Endothelial cell of umbilical vein (primary cell): ENCODE measurements around the gene PLXDC1. TPM values are rescaled to one million over a fixed set of nuclear protein-coding genes. Genes with fewer than 3 reads are reported as not detected.

Experiments used
- BruUV-seq: library from RNA; stranded (reverse); fragments of 400-500 nt; replicated peaks from 2 replicates; lab custom pipeline; 2021; lab: Mats Ljungman, UMichigan
- CTCF ChIA-PET: fragments of 300-600, 350-600 bp; sonication (Branson Sonifier 250); formaldehyde crosslinking; loops from one replicate; lab custom pipeline; 2021; ENCODE audit warnings: antibody characterized with exemption, inconsistent platforms; lab: Charles Lee
- POLR2A ChIA-PET: fragments of 300-600, 350-600 bp; sonication (Branson Sonifier 250); formaldehyde crosslinking; loops from one replicate; lab custom pipeline; 2021; ENCODE audit warnings: antibody characterized with exemption, inconsistent platforms; lab: Charles Lee
- DNase-seq: peaks from one replicate; pipeline ENCODE4 v3.0.0-alpha.2; 2011; ENCODE audit warnings: low read depth, low spot score
- FAIRE-seq: peaks from 2 replicates; lab custom pipeline; 2011; peaks lifted over from hg19 to GRCh38; lab: Jason Lieb, UNC
- H2AFZ ChIP-seq: 2 replicates; pipeline ENCODE4 v1.6.0; 2012; ENCODE audit warnings: low read depth, low read length, control low read depth, inconsistent platforms
- H3K27ac ChIP-seq: 2 replicates; pipeline ENCODE4 v1.5.1; 2011; ENCODE audit warnings: low read depth, mild to moderate bottlenecking, control low read depth, low read length, moderate library complexity; ENCODE audit not compliant: insufficient read depth
- H3K27me3 ChIP-seq, 2 experiments: 2 replicates each; pipeline versions ENCODE4 v1.6.0 to v1.6.1; 2011; ENCODE audit warnings: low read length in 2 of 2, mixed read lengths in 1 of 2; ENCODE audit not compliant: control insufficient read depth in 2 of 2, insufficient read depth in 2 of 2
- H3K36me3 ChIP-seq, 2 experiments: 2 replicates in 1 of 2; 3 replicates in 1 of 2; pipeline ENCODE4 v1.5.1; 2011; ENCODE audit warnings: low read length in 2 of 2, mild to moderate bottlenecking in 1 of 2, moderate library complexity in 1 of 2; ENCODE audit not compliant: control insufficient read depth in 2 of 2, insufficient read depth in 2 of 2; ENCODE audit errors: extremely low read depth in 1 of 2
- H3K4me1 ChIP-seq: 3 replicates; pipeline ENCODE4 v1.5.1; 2011; ENCODE audit warnings: mild to moderate bottlenecking, low read length; ENCODE audit not compliant: control insufficient read depth, insufficient read depth; ENCODE audit errors: extremely low read depth
- H3K4me2 ChIP-seq: 2 replicates; pipeline ENCODE4 v1.6.1; 2011; ENCODE audit warnings: low read length, control low read depth, mixed read lengths; ENCODE audit not compliant: insufficient read depth
- H3K4me3 ChIP-seq, 3 experiments: fragments of 200-600 bp in 1 of 3; sonication (generic), shearing (Covaris generic) in 1 of 3; replicated peaks in 1 of 3; 2 replicates each; pipeline ENCODE4 v1.5.1; 2011 to 2016; ENCODE audit warnings: control low read depth in 3 of 3, low read length in 3 of 3, mild to moderate bottlenecking in 2 of 3, inconsistent platforms in 1 of 3, low read depth in 1 of 3, moderate library complexity in 1 of 3; ENCODE audit not compliant: insufficient read depth in 1 of 3
- H3K79me2 ChIP-seq: 2 replicates; pipeline ENCODE4 v1.6.0; 2012; ENCODE audit warnings: low read length, inconsistent platforms; ENCODE audit not compliant: control insufficient read depth, insufficient read depth
- H3K9ac ChIP-seq: replicated peaks from 2 replicates; pipeline ENCODE3; 2011; ENCODE audit warnings: low read length, control low read depth; ENCODE audit not compliant: insufficient read depth; ENCODE audit errors: extremely low read depth
- H3K9me1 ChIP-seq: replicated peaks from 3 replicates; pipeline ENCODE4 v1.6.0; 2011; ENCODE audit warnings: mild to moderate bottlenecking, low read length; ENCODE audit not compliant: control insufficient read depth, insufficient read depth; ENCODE audit errors: extremely low read depth
- H3K9me3 ChIP-seq: replicated peaks from 2 replicates; pipeline ENCODE4 v1.5.1; 2012; ENCODE audit warnings: low read length, inconsistent platforms; ENCODE audit not compliant: control insufficient read depth, insufficient read depth
- H4K20me1 ChIP-seq: replicated peaks from 2 replicates; pipeline ENCODE3; 2011; ENCODE audit warnings: mild to moderate bottlenecking, low read length; ENCODE audit not compliant: control insufficient read depth, insufficient read depth; ENCODE audit errors: extremely low read depth
- CTCF ChIP-seq, 2 donors: IDR thresholded peaks; 1 replicate in 1 of 2; 2 replicates in 1 of 2; pipeline ENCODE4 v1.5.1; 2011; ENCODE audit warnings: low read length in 2 of 2, mild to moderate bottlenecking in 2 of 2, moderate library complexity in 2 of 2, control low read depth in 1 of 2, inconsistent platforms in 1 of 2, low read depth in 1 of 2; ENCODE audit not compliant: insufficient read depth in 1 of 2; ENCODE audit errors: extremely low read depth in 1 of 2
- EZH2 ChIP-seq: IDR thresholded peaks from 2 replicates; pipeline ENCODE4 v1.6.1; 2012; ENCODE audit warnings: borderline replicate concordance, low read depth, mild to moderate bottlenecking, moderate library complexity, low read length, inconsistent platforms; ENCODE audit not compliant: severe bottlenecking
- FOS ChIP-seq: IDR thresholded peaks from 2 replicates; pipeline ENCODE4 v1.6.1; 2011; ENCODE audit warnings: mild to moderate bottlenecking, low read length, moderate library complexity, borderline replicate concordance; ENCODE audit not compliant: insufficient read depth
- GATA2 ChIP-seq: IDR thresholded peaks from 2 replicates; pipeline ENCODE4 v1.7.0; 2011; ENCODE audit warnings: low read depth, mild to moderate bottlenecking, moderate library complexity, mixed read lengths, low read length; ENCODE audit not compliant: insufficient read length, insufficient read depth
- JUN ChIP-seq: IDR thresholded peaks from 2 replicates; pipeline ENCODE4 v1.6.1; 2011; ENCODE audit warnings: borderline replicate concordance, low read depth; ENCODE audit not compliant: insufficient read length, insufficient read depth
- MAX ChIP-seq: IDR thresholded peaks from 2 replicates; pipeline ENCODE4 v1.6.1; 2011; ENCODE audit not compliant: insufficient read depth, insufficient read length
- MYC ChIP-seq: IDR thresholded peaks from one replicate; pipeline ENCODE4 v1.6.1; 2011; ENCODE audit warnings: mild to moderate bottlenecking, low read depth, low read length
- POLR2A ChIP-seq: IDR thresholded peaks from 2 replicates; pipeline ENCODE4 v1.6.1; 2012; ENCODE audit warnings: low read depth, mild to moderate bottlenecking, control low read depth, low read length
- POLR2AphosphoS5 ChIP-seq: IDR thresholded peaks from 2 replicates; pipeline ENCODE4 v1.6.1; 2012; ENCODE audit warnings: low read depth, mild to moderate bottlenecking, control low read depth, low read length, moderate library complexity; ENCODE audit not compliant: insufficient read depth
- dilution Hi-C: fragments of 300-500 bp; cut with MboI; formaldehyde crosslinking; loops from one replicate; pipeline ENCODE4 v1.15.0; 2019; ENCODE audit warnings: low sequenced_read_pairs; ENCODE audit not compliant: extremely low pct_ligation_motif_present
- intact Hi-C: fragments of 100-400 bp; cut with micrococcal nuclease; formaldehyde crosslinking; loops from one replicate; pipeline ENCODE4 v1.10.0; 2022
- polyA plus RNA-seq, 4 experiments: library from polyadenylated mRNA; depleted of rRNA in 3 of 4; stranded (reverse) in 3 of 4; unstranded in 1 of 4; fragments of >200 nt; gene quantifications; 2 replicates each; pipeline versions ENCODE4 v1.2.1 to v1.2.3, GENCODE V29; 2011 to 2012; ENCODE audit warnings: missing spikeins in 1 of 4
- total RNA-seq: library from RNA; stranded (reverse); gene quantifications from 2 replicates; pipeline ENCODE4 v1.2.3, GENCODE V29; 2021

Gene PLXDC1
- total and polyA plus RNA-seq, 2 donors (not counting 3 experiments of a cell fraction or from before 2014, with no cell fraction given), result 0.03 TPM; not detected in 1

- Histone ChIP-seq H3K9me1 (no peaks in the 10 kb centered on the region), H4K20me1 (no peaks in the 10 kb centered on the region), H3K79me2 (no peaks in the 10 kb centered on the region), H2AFZ (no peak overlapping the region), H3K4me1 (no peaks in the 10 kb centered on the region), H3K9me3 (no peaks in the 10 kb centered on the region), H3K36me3 (no peaks in the 10 kb centered on the region), H3K4me3 (no peak overlapping the region), H3K27me3 (peaks cover 5% of the 10 kb centered on the region in 2 experiments), H3K27ac (no peak overlapping the region), H3K4me2 (no peak overlapping the region), H3K9ac (no peak overlapping the region)
- FAIRE-seq (no peak), DNase-seq (no peak)
- intact Hi-C loops (no loop called here), dilution Hi-C loops (no loop called here)
- ChIA-PET POLR2A (no interaction called here), CTCF (interaction anchor here (1.4 to 1.5 kb wide), 3 partner anchors 12 to 152 kb away, joined by 3 to 5 read pairs (median 3); no protein-coding TSS in a partner anchor)
- no TSS peak for BruUV-seq
- TF ChIP-seq MYC, result no peak
- TF ChIP-seq EZH2, result no peak
- TF ChIP-seq GATA2, result no peak
- no peak for TF ChIP-seq CTCF (IDR thresholded peaks at IDR 0.05; ENCODE audit: extremely low read depth in 1 of 2, insufficient read depth in 1 of 2, low read depth in 1 of 2, low read length in 2 of 2)
- TF ChIP-seq FOS, result no peak
Observed at GRCh38 chr17:39134878-39135277, 16.6 kb downstream of the PLXDC1 start.

GRCh38 chr17:39132192-39132610, 19.2 kb downstream of the PLXDC1 start:
- BruUV-seq, result no TSS peak
- Histone ChIP-seq H3K4me2 (no peak overlapping the region), H3K4me3 (no peak overlapping the region), H3K36me3 (no peaks in the 10 kb centered on the region), H2AFZ (no peak overlapping the region), H3K27me3 (peaks cover 5% of the 10 kb centered on the region in 2 experiments), H3K9ac (no peak overlapping the region), H3K9me3 (no peaks in the 10 kb centered on the region), H3K9me1 (no peaks in the 10 kb centered on the region), H3K4me1 (no peaks in the 10 kb centered on the region), H3K79me2 (no peaks in the 10 kb centered on the region), H4K20me1 (no peaks in the 10 kb centered on the region), H3K27ac (no peak overlapping the region)
- no peak for TF ChIP-seq MAX
- no peak for TF ChIP-seq POLR2A
- TF ChIP-seq GATA2, result no peak
- TF ChIP-seq CTCF (IDR thresholded peaks at IDR 0.05; ENCODE audit: extremely low read depth in 1 of 2, insufficient read depth in 1 of 2, low read depth in 1 of 2, low read length in 2 of 2), result no peak
- no peak for TF ChIP-seq JUN
- TF ChIP-seq FOS, result no peak
- TF ChIP-seq POLR2AphosphoS5, result no peak
- TF ChIP-seq EZH2, result no peak
- TF ChIP-seq MYC, result no peak
- FAIRE-seq, result no peak
- ChIA-PET CTCF (interaction anchor here (1.0 kb wide), 1 partner anchor 149 kb away, joined by 3 read pairs; no protein-coding TSS in a partner anchor), POLR2A (no interaction called here)
- intact Hi-C loops (no loop called here), dilution Hi-C loops (no loop called here)
- no peak for DNase-seq
